Right atrium auricular region (tissue), 2 donors: ENCODE measurements around the gene AGK. TPM values are rescaled to one million over a fixed set of nuclear protein-coding genes. Genes with fewer than 3 reads are reported as not detected.

ENCODE experiments used
- DNase-seq: peaks from one replicate; pipeline ENCODE4 v3.0.0-alpha.2; 2019; ENCODE audit warnings: low spot score
- H3K27ac ChIP-seq, 2 donors: fragments of 200-600 bp; sonication (generic); 1 replicate in 1 of 2; 2 replicates in 1 of 2; pipeline ENCODE4 v1.5.1; 2016 to 2019
- H3K27me3 ChIP-seq, 2 donors: fragments of 200-600 bp; sonication (generic); one replicate each; pipeline versions ENCODE4 v1.5.1 to v1.6.0; 2017 to 2019
- H3K36me3 ChIP-seq: fragments of 200-600 bp; sonication (generic); one replicate; pipeline ENCODE4 v1.5.1; 2016
- H3K4me1 ChIP-seq, 2 donors: fragments of 200-600 bp; sonication (generic); one replicate each; pipeline versions ENCODE4 v1.5.1 to v1.6.0; 2017 to 2019
- H3K4me3 ChIP-seq, 2 donors: fragments of 200-600 bp; sonication (generic); 1 replicate in 1 of 2; 2 replicates in 1 of 2; pipeline ENCODE4 v1.5.1; 2017 to 2019; ENCODE audit warnings: mild to moderate bottlenecking in 1 of 2, moderate library complexity in 1 of 2
- H3K9me3 ChIP-seq, 2 donors: fragments of 200-600 bp; sonication (generic); one replicate each; pipeline ENCODE4 v1.5.1; 2019
- total RNA-seq, 2 donors: library from RNA; depleted of rRNA; stranded (reverse); fragments of >200 nt; gene quantifications; one replicate each; pipeline ENCODE4 v1.1.0, GENCODE V29; 2016
- TF ChIP-seq, protein P1 (sequence below), 2 donors: fragments of 200-600 bp; sonication (generic); IDR thresholded peaks; one replicate each; pipeline ENCODE4 v1.5.1; 2019; ENCODE audit warnings: antibody characterized with exemption in 2 of 2

Gene AGK
- total RNA-seq, 2 donors from 2014 or later: 24.2 to 41.9 TPM

DNA sequence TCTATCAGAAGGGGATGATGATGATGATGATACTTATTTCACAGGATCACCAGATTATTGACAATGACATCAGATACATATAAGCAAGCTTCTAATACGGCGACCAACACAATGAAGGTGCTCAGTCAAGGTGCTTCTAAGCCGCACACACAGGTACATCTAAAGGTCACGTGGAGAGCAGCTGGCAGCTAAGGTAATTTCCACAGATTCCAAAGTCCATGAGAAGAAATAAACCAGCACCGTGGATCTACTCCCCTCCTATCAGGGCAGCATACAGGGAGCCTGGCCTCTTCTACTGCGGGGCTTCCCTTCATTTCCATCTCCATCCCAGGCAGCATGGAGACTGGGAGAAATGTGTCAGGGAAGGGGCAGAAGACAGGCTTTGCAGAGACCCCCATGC lies 113.2 kb downstream of the AGK start:
- no peak overlapping the region for H3K27ac ChIP-seq
- H3K36me3 ChIP-seq: peaks cover 46% of the 10 kb centered on the region
- no peak for DNase-seq
- H3K27me3 ChIP-seq: no peaks in the 10 kb centered on the region
- TF ChIP-seq, protein P1, sequence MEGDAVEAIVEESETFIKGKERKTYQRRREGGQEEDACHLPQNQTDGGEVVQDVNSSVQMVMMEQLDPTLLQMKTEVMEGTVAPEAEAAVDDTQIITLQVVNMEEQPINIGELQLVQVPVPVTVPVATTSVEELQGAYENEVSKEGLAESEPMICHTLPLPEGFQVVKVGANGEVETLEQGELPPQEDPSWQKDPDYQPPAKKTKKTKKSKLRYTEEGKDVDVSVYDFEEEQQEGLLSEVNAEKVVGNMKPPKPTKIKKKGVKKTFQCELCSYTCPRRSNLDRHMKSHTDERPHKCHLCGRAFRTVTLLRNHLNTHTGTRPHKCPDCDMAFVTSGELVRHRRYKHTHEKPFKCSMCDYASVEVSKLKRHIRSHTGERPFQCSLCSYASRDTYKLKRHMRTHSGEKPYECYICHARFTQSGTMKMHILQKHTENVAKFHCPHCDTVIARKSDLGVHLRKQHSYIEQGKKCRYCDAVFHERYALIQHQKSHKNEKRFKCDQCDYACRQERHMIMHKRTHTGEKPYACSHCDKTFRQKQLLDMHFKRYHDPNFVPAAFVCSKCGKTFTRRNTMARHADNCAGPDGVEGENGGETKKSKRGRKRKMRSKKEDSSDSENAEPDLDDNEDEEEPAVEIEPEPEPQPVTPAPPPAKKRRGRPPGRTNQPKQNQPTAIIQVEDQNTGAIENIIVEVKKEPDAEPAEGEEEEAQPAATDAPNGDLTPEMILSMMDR (IDR thresholded peaks at IDR 0.05): no peak
- H3K9me3 ChIP-seq: no peaks in the 10 kb centered on the region
- no peak overlapping the region for H3K4me3 ChIP-seq
- no peaks in the 10 kb centered on the region for H3K4me1 ChIP-seq

DNA sequence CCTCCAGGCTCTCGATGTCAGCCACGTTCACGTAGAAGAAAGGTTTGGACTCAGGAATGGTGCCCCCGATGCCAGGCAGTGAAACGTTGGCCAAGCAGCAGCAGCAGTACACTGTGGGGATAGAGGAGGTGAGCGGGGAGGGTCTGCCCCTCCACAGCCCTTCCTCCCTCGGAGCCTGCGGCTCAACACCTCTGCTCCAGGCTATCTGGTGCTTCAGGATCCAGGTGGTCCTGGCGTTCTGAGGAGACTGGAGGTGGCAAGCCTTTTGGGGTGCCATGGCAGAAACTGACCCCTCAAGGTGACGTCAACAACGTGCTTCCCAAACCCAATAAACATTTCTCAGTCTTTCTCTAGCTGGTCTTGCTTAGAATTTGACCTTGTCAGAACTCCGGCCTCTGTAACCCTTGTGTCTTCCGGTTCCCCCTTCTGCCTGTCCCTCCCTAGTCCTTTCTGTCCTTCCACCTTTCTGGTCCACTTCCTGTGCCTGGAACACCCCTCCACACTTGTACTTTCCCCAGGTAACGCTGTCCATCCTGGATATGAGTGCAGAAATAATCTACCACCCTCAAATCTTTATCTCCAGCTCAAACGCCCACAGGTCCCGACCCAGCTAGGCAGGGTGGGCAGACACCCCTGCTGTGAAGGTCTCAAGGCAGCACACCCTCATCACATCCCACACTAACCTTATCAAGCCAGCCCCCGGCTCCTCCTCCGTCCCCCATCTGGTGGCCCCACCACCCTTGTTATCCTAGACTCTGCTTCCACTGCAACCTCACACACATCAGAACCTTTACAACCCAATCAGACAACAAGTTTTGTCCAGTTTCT lies 114.2 kb downstream of the AGK start:
- H3K36me3 ChIP-seq: peaks cover 43% of the 10 kb centered on the region
- no peaks in the 10 kb centered on the region for H3K9me3 ChIP-seq
- TF ChIP-seq, protein P1 (IDR thresholded peaks at IDR 0.05): no peak

DNA sequence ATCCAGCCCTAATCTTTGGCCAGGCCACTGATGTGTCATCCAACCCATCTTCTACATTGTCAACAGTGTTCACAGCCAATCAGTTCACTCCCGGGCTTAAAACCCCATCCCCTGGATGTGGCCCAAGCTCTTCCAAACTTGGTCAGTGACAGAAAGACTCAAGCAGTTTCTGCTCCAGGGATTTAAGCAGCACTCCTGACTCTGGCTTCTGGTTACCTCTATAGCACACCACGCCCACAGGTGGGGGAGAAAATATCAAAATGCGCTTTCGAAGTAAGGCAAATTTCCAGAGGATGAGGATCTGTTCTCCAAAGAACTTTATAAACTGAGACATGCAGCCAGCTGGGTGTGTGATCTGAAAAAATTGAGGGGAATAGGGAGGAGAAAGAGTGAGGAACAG lies 114.9 kb downstream of the AGK start:
- H3K27me3 ChIP-seq: no peaks in the 10 kb centered on the region
- no peak overlapping the region for H3K4me3 ChIP-seq
- TF ChIP-seq, protein P1 (IDR thresholded peaks at IDR 0.05): no peak
- no peak for DNase-seq
- no peaks in the 10 kb centered on the region for H3K4me1 ChIP-seq
- no peak overlapping the region for H3K27ac ChIP-seq
- H3K36me3 ChIP-seq: peaks cover 47% of the 10 kb centered on the region
- H3K9me3 ChIP-seq: no peaks in the 10 kb centered on the region

More for the DNA sequence above, 114.2 kb downstream of the AGK start:
- no peak for DNase-seq
- Histone ChIP-seq H3K4me3 (no peak overlapping the region), H3K4me1 (no peaks in the 10 kb centered on the region), H3K27ac (no peak overlapping the region), H3K27me3 (no peaks in the 10 kb centered on the region)

DNA sequence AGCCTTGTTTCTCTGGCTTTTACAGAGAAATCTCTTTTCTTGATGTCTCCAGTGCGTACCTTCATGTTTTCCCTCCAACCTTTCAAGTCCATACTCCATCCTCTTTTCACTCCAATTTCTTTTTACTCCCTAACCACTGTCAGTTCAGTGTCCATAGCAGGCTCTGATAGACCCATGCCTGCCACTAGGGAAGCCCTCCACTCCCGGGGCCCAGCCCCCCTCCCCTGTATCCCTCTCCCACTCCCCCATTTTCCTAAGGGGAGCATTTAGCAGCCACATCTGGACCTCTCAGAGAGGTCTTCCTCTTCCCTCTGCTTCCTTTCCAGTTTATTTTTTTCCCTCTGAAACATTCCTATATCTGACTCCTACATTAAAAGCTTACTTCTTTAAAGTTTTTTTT lies 117.6 kb downstream of the AGK start:
- no peak for DNase-seq
- Histone ChIP-seq H3K36me3 (peaks cover 44% of the 10 kb centered on the region), H3K4me1 (no peaks in the 10 kb centered on the region), H3K27ac (no peak overlapping the region), H3K4me3 (no peak overlapping the region), H3K9me3 (no peaks in the 10 kb centered on the region), H3K27me3 (no peaks in the 10 kb centered on the region)
- TF ChIP-seq, protein P1 (IDR thresholded peaks at IDR 0.05): no peak

DNA sequence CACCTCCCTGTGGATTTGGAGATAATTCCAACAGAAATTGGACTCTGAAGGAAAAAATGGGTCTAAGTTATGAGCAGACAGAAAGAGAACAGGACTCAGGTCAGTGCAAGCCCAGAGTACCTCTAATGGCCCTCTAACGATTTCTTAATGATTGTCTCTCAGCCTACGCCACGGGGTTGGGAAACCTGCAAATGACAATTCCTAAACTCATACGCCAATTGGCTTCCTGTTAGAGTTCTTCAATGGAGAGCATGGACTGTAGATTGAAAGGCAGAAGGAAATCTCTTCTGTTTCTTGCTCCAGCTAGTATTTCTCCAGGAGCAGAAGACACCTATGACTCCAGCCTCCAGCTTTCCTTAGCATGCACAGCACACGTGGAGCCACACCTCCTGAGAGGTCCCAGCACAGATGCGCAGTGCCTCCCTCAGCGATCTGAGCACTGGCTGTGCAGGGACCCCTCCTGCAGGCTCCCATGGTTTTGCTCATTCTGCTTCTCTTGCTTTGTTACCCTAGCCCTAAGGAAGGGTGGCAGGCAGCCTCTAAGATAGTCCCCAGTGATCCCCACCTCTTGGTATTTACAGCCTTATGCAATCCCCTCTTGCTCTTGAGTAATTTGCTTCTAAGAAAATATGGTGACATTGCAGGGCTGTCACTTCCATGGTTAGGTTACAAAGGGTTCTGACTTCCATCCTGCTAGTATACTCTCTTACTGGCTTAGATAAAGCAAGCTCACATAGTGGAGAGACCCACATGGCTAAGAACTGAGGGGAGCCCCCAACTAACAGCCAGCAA lies 120.7 kb downstream of the AGK start:
- H3K27me3 ChIP-seq: no peaks in the 10 kb centered on the region
- no peaks in the 10 kb centered on the region for H3K9me3 ChIP-seq
- H3K36me3 ChIP-seq: peaks cover 18% of the 10 kb centered on the region
- TF ChIP-seq, protein P1 (IDR thresholded peaks at IDR 0.05): no peak
- no peak overlapping the region for H3K4me3 ChIP-seq
- H3K4me1 ChIP-seq: peaks cover 0 to 11% of the 10 kb centered on the region in 2 donors
- DNase-seq: no peak
- no peak overlapping the region for H3K27ac ChIP-seq
